K562 (cell line): ENCODE results near the gene DLG4. TPM values are rescaled to one million over a fixed set of nuclear protein-coding genes. Genes with fewer than 3 reads are reported as not detected.

ENCODE experiments used
- CGGBP1 ChIP-seq: fragments of 250-450 bp; sonication (Bioruptor Pico); IDR thresholded peaks from 2 replicates; pipeline ENCODE4 v1.9.0; 2021; ENCODE audit warnings: mild to moderate bottlenecking
- ETV5 ChIP-seq: sonication (generic); formaldehyde crosslinking; IDR thresholded peaks from 2 replicates; pipeline ENCODE4 v1.4.0; 2020; ENCODE audit warnings: low read depth, mild to moderate bottlenecking, missing genetic modification reagents
- FOXP1 ChIP-seq: sonication (generic); formaldehyde crosslinking; IDR thresholded peaks from 2 replicates; pipeline ENCODE4 v1.8.0; 2022; ENCODE audit warnings: mild to moderate bottlenecking, missing genetic modification reagents
- HDAC1 ChIP-seq, 2 experiments: fragments of 450-650 bp; IDR thresholded peaks; 2 replicates each; pipeline ENCODE4 v1.6.1; 2016 to 2017; ENCODE audit warnings: inconsistent platforms in 1 of 2, mild to moderate bottlenecking in 1 of 2, moderate library complexity in 1 of 2
- KDM1A ChIP-seq, 2 experiments: fragments of 450-650 bp; IDR thresholded peaks; 2 replicates each; pipeline ENCODE4 v1.6.1; 2016; ENCODE audit warnings: mild to moderate bottlenecking in 2 of 2
- LEF1 ChIP-seq: fragments of 450-650 bp; IDR thresholded peaks from 2 replicates; pipeline ENCODE4 v1.6.1; 2016; ENCODE audit warnings: mild to moderate bottlenecking
- MIER1 ChIP-seq: fragments of 450-650 bp; IDR thresholded peaks from 2 replicates; pipeline ENCODE4 v1.6.1; 2016; ENCODE audit warnings: antibody characterized with exemption, mild to moderate bottlenecking, low read depth
- MTF1 ChIP-seq: fragments of 250-450 bp; sonication (Bioruptor Pico); IDR thresholded peaks from 2 replicates; pipeline ENCODE4 v1.9.0; 2021; ENCODE audit warnings: moderate library complexity, mild to moderate bottlenecking, inconsistent platforms, borderline replicate concordance
- PHF20 ChIP-seq: fragments of 450-650 bp; IDR thresholded peaks from 2 replicates; pipeline ENCODE4 v1.6.1; 2018; ENCODE audit not compliant: partially characterized antibody
- SMARCE1 ChIP-seq: fragments of 450-650 bp; IDR thresholded peaks from 2 replicates; pipeline ENCODE4 v1.7.1; 2016; ENCODE audit warnings: mild to moderate bottlenecking
- SNAPC5 ChIP-seq: fragments of 250-450 bp; sonication (Bioruptor Pico); IDR thresholded peaks from 2 replicates; pipeline ENCODE4 v1.8.0; 2021; ENCODE audit warnings: moderate library complexity, mild to moderate bottlenecking, inconsistent platforms
- TAF1 ChIP-seq: IDR thresholded peaks from 2 replicates; pipeline ENCODE4 v1.6.1; 2011; ENCODE audit warnings: mild to moderate bottlenecking, low read length, moderate library complexity; ENCODE audit not compliant: insufficient read depth, control insufficient read depth, severe bottlenecking; ENCODE audit errors: extremely low read depth
- TCF3 ChIP-seq: sonication (generic); formaldehyde crosslinking; IDR thresholded peaks from 2 replicates; pipeline ENCODE4 v1.4.0; 2020; ENCODE audit warnings: mild to moderate bottlenecking, missing genetic modification reagents
- ZBTB11 ChIP-seq, 3 experiments: fragments of 200-800 bp in 1 of 3; fragments of 250-450 bp in 1 of 3; fragments of 450-650 bp in 1 of 3; sonication (Bioruptor Pico) in 1 of 3; sonication (Bioruptor generic) in 1 of 3; formaldehyde crosslinking in 1 of 3; IDR thresholded peaks; 2 replicates each; pipeline versions ENCODE4 v1.6.1 to v1.8.0; 2016 to 2022; ENCODE audit warnings: mild to moderate bottlenecking in 2 of 3, missing genetic modification characterization in 2 of 3, missing compliant biosample characterization in 1 of 3, moderate library complexity in 1 of 3
- ZBTB49 ChIP-seq: sonication (generic); formaldehyde crosslinking; IDR thresholded peaks from 2 replicates; pipeline ENCODE4 v1.8.0; 2022; ENCODE audit warnings: missing genetic modification reagents, mild to moderate bottlenecking, borderline replicate concordance
- ZNF124 ChIP-seq: sonication (generic); formaldehyde crosslinking; IDR thresholded peaks from 2 replicates; pipeline ENCODE4 v1.8.1; 2022; ENCODE audit warnings: missing genetic modification reagents
- ZNF23 ChIP-seq: fragments of 250-450 bp; sonication (Bioruptor Pico); IDR thresholded peaks from 2 replicates; pipeline ENCODE4 v1.4.0; 2020; ENCODE audit warnings: mild to moderate bottlenecking
- ZNF232 ChIP-seq: sonication (generic); formaldehyde crosslinking; IDR thresholded peaks from 2 replicates; pipeline ENCODE4 v1.8.0; 2022; ENCODE audit warnings: mild to moderate bottlenecking, missing genetic modification reagents
- ZNF445 ChIP-seq: fragments of 250-450 bp; sonication (Bioruptor Pico); IDR thresholded peaks from 2 replicates; pipeline ENCODE4 v1.4.0; 2020; ENCODE audit warnings: low read depth, mild to moderate bottlenecking, moderate library complexity
- ZNF584 ChIP-seq: fragments of 200-800 bp; sonication (Bioruptor generic); IDR thresholded peaks from 2 replicates; pipeline ENCODE4 v1.6.1; 2016; ENCODE audit warnings: low read depth, mild to moderate bottlenecking, missing genetic modification characterization, missing compliant biosample characterization
- polyA plus RNA-seq, 8 experiments: library from polyadenylated mRNA; depleted of rRNA in 4 of 8; stranded (reverse) in 5 of 8; unstranded in 3 of 8; fragments of >200 nt; fragmentation: Nextera tagmentation in 2 of 8; fragmentation: Illumina TruSeq in 1 of 8; extraction: Ambion mirVana in 2 of 8; extraction: Trizol in 1 of 8; gene quantifications; 2 replicates each; pipeline versions ENCODE4 v1.2.1 to v1.2.3, GENCODE V29; 2011 to 2014; ENCODE audit warnings: inconsistent platforms in 1 of 8, missing spikeins in 1 of 8
- total RNA-seq, 7 experiments: library from RNA; depleted of rRNA in 6 of 7; stranded (reverse); fragments of >200 nt in 6 of 7; fragmentation: Illumina TruSeq in 2 of 7; extraction: Trizol in 2 of 7; gene quantifications; 2 replicates each; pipeline versions ENCODE4 v1.2.1 to v1.2.3, GENCODE V29; 2011 to 2021; ENCODE audit warnings: low replicate concordance in 1 of 7
- TF ChIP-seq, protein P1 (sequence below): sonication (generic); formaldehyde crosslinking; IDR thresholded peaks from 2 replicates; pipeline ENCODE4 v1.8.1; 2023; ENCODE audit warnings: mild to moderate bottlenecking, missing genetic modification reagents

Gene DLG4
- total and polyA plus RNA-seq, 9 of the 15 experiments (the other 6 are each of a cell fraction or from before 2014, with no cell fraction given): 0.03 to 12.0 (median 4.1) TPM

DNA sequence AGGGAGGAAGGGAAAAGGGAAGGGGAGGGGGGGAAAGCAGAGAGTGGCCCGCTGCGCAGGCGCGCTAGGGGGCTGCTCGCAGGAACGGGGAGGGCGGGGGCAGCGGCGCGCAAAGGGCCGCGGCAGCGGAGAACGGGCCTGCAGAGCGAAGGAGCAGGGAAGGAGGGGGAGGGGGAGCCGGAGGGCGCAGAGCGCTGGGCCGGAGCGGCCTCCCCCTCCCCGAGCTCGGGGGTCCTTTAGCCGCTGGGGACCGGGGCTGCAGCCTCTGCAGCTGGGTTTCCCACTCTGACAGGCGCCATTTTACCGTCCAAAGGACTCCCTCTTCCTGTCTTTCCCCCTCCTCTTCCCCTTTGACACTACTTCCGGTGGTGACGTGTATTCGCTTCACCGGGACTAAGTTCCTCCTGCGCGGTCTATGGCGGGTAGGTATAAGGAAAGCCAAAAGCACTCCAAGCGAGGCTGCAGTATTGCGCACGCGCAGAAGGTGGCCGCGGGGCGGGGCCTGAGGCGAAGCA lies 32.1 kb upstream of the DLG4 start, which contains the start of gene CTDNEP1 (continued):
- TF ChIP-seq ZBTB11 (CRISPR knock-in tag; IDR thresholded peaks at IDR 0.05) (peak in 2 of 3 experiments; percentile 74 to 91; a peak in 4 of 6 replicates), PHF20 (peak; percentile 47), SNAPC5 (CRISPR knock-in tag) (no peak), MTF1 (no peak), ZNF584 (CRISPR knock-in tag) (no peak), FOXP1 (CRISPR knock-in tag) (no peak), ZNF23 (CRISPR knock-in tag) (no peak), ETV5 (no peak), CGGBP1 (CRISPR knock-in tag) (0 out of 2 replicates have a peak, but pooled peaks have one; percentile 71), LEF1 (no peak), KDM1A (IDR thresholded peaks at IDR 0.05) (no peak), MIER1 (no peak), ZNF124 (CRISPR knock-in tag) (no peak), HDAC1 (IDR thresholded peaks at IDR 0.05) (peak in 1 of 2 experiments; percentile 12; a peak in 1 of 4 replicates), SMARCE1 (no peak), ZBTB49 (CRISPR knock-in tag) (no peak), TCF3 (CRISPR knock-in tag) (no peak), ZNF232 (no peak), TAF1 (peak; percentile 39), ZNF445 (CRISPR knock-in tag) (no peak)
- TF ChIP-seq, protein P1, sequence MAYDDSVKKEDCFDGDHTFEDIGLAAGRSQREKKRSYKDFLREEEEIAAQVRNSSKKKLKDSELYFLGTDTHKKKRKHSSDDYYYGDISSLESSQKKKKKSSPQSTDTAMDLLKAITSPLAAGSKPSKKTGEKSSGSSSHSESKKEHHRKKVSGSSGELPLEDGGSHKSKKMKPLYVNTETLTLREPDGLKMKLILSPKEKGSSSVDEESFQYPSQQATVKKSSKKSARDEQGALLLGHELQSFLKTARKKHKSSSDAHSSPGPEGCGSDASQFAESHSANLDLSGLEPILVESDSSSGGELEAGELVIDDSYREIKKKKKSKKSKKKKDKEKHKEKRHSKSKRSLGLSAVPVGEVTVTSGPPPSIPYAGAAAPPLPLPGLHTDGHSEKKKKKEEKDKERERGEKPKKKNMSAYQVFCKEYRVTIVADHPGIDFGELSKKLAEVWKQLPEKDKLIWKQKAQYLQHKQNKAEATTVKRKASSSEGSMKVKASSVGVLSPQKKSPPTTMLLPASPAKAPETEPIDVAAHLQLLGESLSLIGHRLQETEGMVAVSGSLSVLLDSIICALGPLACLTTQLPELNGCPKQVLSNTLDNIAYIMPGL (CRISPR knock-in tag): no peak
